PC-9 (cell line): Measurements from ENCODE around the gene DHX30. TPM values are rescaled to one million over a fixed set of nuclear protein-coding genes. Genes with fewer than 3 reads are reported as not detected.

ENCODE experiments used
- BruUV-seq: library from RNA; stranded (reverse); fragments of 400-500 nt; replicated peaks from 2 replicates; lab custom pipeline; 2021; lab: Mats Ljungman, UMichigan
- CTCF ChIA-PET: fragments of 300-600 bp; sonication (Branson Sonifier 250); formaldehyde crosslinking; loops from one replicate; lab custom pipeline; 2022; ENCODE audit warnings: antibody characterized with exemption; lab: Charles Lee
- POLR2A ChIA-PET: fragments of 300-600 bp; sonication (Branson Sonifier 250); formaldehyde crosslinking; loops from one replicate; lab custom pipeline; 2022; ENCODE audit warnings: antibody characterized with exemption; ENCODE audit not compliant: unreplicated experiment; lab: Charles Lee
- DNase-seq, 2 experiments: peaks; one replicate each; pipeline versions ENCODE4 v3.0.0 to v3.0.0-alpha.2; 2015 to 2022; ENCODE audit warnings: mixed read lengths in 1 of 2
- H2AFZ ChIP-seq: fragments of 200-600 bp; sonication (generic); 2 replicates; pipeline ENCODE4 v1.8.1; 2017; ENCODE audit warnings: antibody characterized with exemption
- H3F3A ChIP-seq: fragments of 200-600 bp; sonication (generic); 2 replicates; pipeline ENCODE4 v1.8.1; 2017; ENCODE audit warnings: antibody characterized with exemption, mild to moderate bottlenecking, low read depth; ENCODE audit not compliant: insufficient read depth
- H3K27ac ChIP-seq: fragments of 200-600 bp; sonication (generic); 2 replicates; pipeline ENCODE4 v1.6.1; 2016; ENCODE audit warnings: mixed run types
- H3K27me3 ChIP-seq: fragments of 200-600 bp; sonication (generic); 2 replicates; pipeline ENCODE4 v1.6.1; 2016; ENCODE audit warnings: low read depth, mixed run types; ENCODE audit not compliant: insufficient read depth
- H3K36me3 ChIP-seq: fragments of 200-600 bp; sonication (generic); 2 replicates; pipeline ENCODE4 v1.6.1; 2016; ENCODE audit warnings: low read depth, mixed run types
- H3K4me1 ChIP-seq: fragments of 200-600 bp; sonication (generic); replicated peaks from 2 replicates; pipeline ENCODE4 v1.6.1; 2016; ENCODE audit warnings: mixed run types; ENCODE audit not compliant: insufficient read depth
- H3K4me2 ChIP-seq: fragments of 200-600 bp; sonication (generic); 2 replicates; pipeline ENCODE4 v1.6.1; 2017; ENCODE audit warnings: mixed run types
- H3K4me3 ChIP-seq: fragments of 200-600 bp; sonication (generic); 2 replicates; pipeline ENCODE4 v1.6.1; 2016; ENCODE audit warnings: mixed run types
- H3K79me2 ChIP-seq: fragments of 200-600 bp; sonication (generic); 2 replicates; pipeline ENCODE4 v1.6.1; 2017; ENCODE audit warnings: low read depth, mixed run types
- H3K9me2 ChIP-seq: fragments of 200-600 bp; sonication (generic); 2 replicates; pipeline ENCODE4 v1.8.1; 2017; ENCODE audit warnings: mild to moderate bottlenecking; ENCODE audit not compliant: insufficient read depth
- H3K9me3 ChIP-seq: fragments of 200-600 bp; sonication (generic); 2 replicates; pipeline ENCODE4 v1.8.1; 2016; ENCODE audit warnings: low read depth; ENCODE audit not compliant: insufficient read depth
- H4K20me1 ChIP-seq: fragments of 200-600 bp; sonication (generic); 2 replicates; pipeline ENCODE4 v1.8.1; 2017; ENCODE audit not compliant: insufficient read depth
- CTCF ChIP-seq: fragments of 200-600 bp; sonication (generic); conservative IDR thresholded peaks from 2 replicates; pipeline ENCODE4 v1.6.1; 2017; ENCODE audit warnings: mixed run types, antibody characterized with exemption, mild to moderate bottlenecking, moderate library complexity
- EZH2 ChIP-seq: fragments of 200-600 bp; sonication (generic); IDR thresholded peaks from 2 replicates; pipeline ENCODE4 v1.8.0; 2017; ENCODE audit warnings: antibody characterized with exemption, low read depth
- intact Hi-C: fragments of 100-400 bp; cut with micrococcal nuclease; formaldehyde crosslinking; loops from one replicate; pipeline ENCODE4 v1.10.0; 2022; ENCODE audit not compliant: unreplicated experiment
- total RNA-seq: library from RNA; stranded (reverse); gene quantifications from 2 replicates; pipeline ENCODE4 v1.2.3, GENCODE V29; 2021

DHX30 gene
- total RNA-seq, 1 experiment from 2014 or later: 60.2 TPM

- TF ChIP-seq EZH2 (no peak), CTCF (no peak)
- H3K36me3 ChIP-seq: no peaks in the 10 kb centered on the region
- no peaks in the 10 kb centered on the region for H3K9me2 ChIP-seq
- ChIA-PET POLR2A (no interaction called here), CTCF (no interaction called here)
- no peak overlapping the region for H3K27ac ChIP-seq
- H3F3A ChIP-seq: 0 out of 2 replicates have a peak, but pooled peaks cover 4% of the 10 kb centered on the region
- H3K27me3 ChIP-seq: no peaks in the 10 kb centered on the region
- H3K79me2 ChIP-seq: peaks cover 70% of the 10 kb centered on the region
- H3K4me2 ChIP-seq: no peak overlapping the region
- no peaks in the 10 kb centered on the region for H3K9me3 ChIP-seq
- no peak overlapping the region for H2AFZ ChIP-seq
- intact Hi-C loops: no loop called here
- BruUV-seq: no TSS peak
- H3K4me3 ChIP-seq: no peak overlapping the region
- peaks cover 49% of the 10 kb centered on the region for H4K20me1 ChIP-seq
- DNase-seq: no peak
- 0 out of 2 replicates have a peak, but pooled peaks cover 9% of the 10 kb centered on the region for H3K4me1 ChIP-seq
Observed at GRCh38 chr3:47761046-47761445, 41.9 kb upstream of the DHX30 start.

GRCh38 chr3:47762233-47762632 lies 40.7 kb upstream of the DHX30 start:
- POLR2A ChIA-PET: no interaction called here
- no peaks in the 10 kb centered on the region for H3K27me3 ChIP-seq
- H3K27ac ChIP-seq: no peak overlapping the region
- no peak overlapping the region for H3K4me3 ChIP-seq
- CTCF ChIA-PET: no interaction called here
- peaks cover 68% of the 10 kb centered on the region for H3K79me2 ChIP-seq
- H3K4me2 ChIP-seq: no peak overlapping the region
- H3K9me2 ChIP-seq: no peaks in the 10 kb centered on the region
- intact Hi-C loops: no loop called here
- no peaks in the 10 kb centered on the region for H3K9me3 ChIP-seq
- no peak for TF ChIP-seq CTCF
- TF ChIP-seq EZH2: no peak
- BruUV-seq: no TSS peak
- H3K4me1 ChIP-seq: 0 out of 2 replicates have a peak, but pooled peaks cover 9% of the 10 kb centered on the region
- H4K20me1 ChIP-seq: peaks cover 52% of the 10 kb centered on the region
- DNase-seq: no peak
- H3K36me3 ChIP-seq: no peaks in the 10 kb centered on the region
- 0 out of 2 replicates have a peak, but pooled peaks cover 4% of the 10 kb centered on the region for H3F3A ChIP-seq
- H2AFZ ChIP-seq: no peak overlapping the region

GRCh38 chr3:47766186-47766585 lies 36.8 kb upstream of the DHX30 start:
- Histone ChIP-seq H3K27me3 (no peaks in the 10 kb centered on the region), H3K27ac (no peak overlapping the region), H3K36me3 (no peaks in the 10 kb centered on the region), H3K4me3 (no peak overlapping the region), H3K4me1 (no peaks in the 10 kb centered on the region), H3K9me3 (no peaks in the 10 kb centered on the region), H2AFZ (no peak overlapping the region), H3K4me2 (no peak overlapping the region), H3K79me2 (peaks cover 54% of the 10 kb centered on the region), H3F3A (no peaks in the 10 kb centered on the region), H4K20me1 (peaks cover 45% of the 10 kb centered on the region), H3K9me2 (no peaks in the 10 kb centered on the region)
- intact Hi-C loops: no loop called here
- no peak for DNase-seq
- TF ChIP-seq EZH2 (no peak), CTCF (no peak)
- no TSS peak for BruUV-seq
- ChIA-PET CTCF (no interaction called here), POLR2A (interaction anchor here (0.6 kb wide), 1 partner anchor 321 kb away, joined by 6 read pairs; no protein-coding TSS in a partner anchor)
